ENCODE data around the gene WIF1.

DNA sequence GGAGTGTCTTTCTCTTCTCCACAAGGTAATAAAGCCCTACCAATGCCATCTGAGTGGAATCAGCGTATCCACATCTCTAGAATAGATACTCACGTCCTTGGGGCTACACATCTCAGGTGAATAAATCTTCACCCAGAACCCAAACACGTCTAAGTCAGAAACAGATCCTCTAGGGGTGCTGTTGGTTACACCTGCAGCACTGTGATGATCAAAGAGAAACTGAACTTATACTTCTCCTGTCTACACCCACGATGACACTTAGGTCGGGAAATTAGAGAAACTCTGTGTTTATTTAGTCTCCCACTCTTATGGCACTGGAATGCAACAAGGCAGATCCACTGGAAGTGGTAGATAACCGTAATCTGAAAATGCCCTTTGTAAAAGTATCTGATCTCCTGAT lies 46.2 kb downstream of the WIF1 start:
- TF ChIP-seq, protein P1, sequence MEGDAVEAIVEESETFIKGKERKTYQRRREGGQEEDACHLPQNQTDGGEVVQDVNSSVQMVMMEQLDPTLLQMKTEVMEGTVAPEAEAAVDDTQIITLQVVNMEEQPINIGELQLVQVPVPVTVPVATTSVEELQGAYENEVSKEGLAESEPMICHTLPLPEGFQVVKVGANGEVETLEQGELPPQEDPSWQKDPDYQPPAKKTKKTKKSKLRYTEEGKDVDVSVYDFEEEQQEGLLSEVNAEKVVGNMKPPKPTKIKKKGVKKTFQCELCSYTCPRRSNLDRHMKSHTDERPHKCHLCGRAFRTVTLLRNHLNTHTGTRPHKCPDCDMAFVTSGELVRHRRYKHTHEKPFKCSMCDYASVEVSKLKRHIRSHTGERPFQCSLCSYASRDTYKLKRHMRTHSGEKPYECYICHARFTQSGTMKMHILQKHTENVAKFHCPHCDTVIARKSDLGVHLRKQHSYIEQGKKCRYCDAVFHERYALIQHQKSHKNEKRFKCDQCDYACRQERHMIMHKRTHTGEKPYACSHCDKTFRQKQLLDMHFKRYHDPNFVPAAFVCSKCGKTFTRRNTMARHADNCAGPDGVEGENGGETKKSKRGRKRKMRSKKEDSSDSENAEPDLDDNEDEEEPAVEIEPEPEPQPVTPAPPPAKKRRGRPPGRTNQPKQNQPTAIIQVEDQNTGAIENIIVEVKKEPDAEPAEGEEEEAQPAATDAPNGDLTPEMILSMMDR (conservative IDR thresholded peaks at IDR 0.05; ENCODE audit: low read depth, low read length): no peak
- no peak for TF ChIP-seq POLR2A (IDR thresholded peaks at IDR 0.05; ENCODE audit: low read depth, low read length)
- TF ChIP-seq RCOR1 (IDR thresholded peaks at IDR 0.05; ENCODE audit: insufficient replicate concordance, low read length): no peak

All from IMR-90 (cell line).